Tibial artery (tissue), 4 donors: Measurements from ENCODE around the gene EPHA10.
"Not testable (repeated sequence)": the region's sequence is repeated elsewhere in the genome, so short reads cannot be mapped to it uniquely, and the experiment has no call there.

Experiments used
- DNase-seq, 2 donors: peaks; one replicate each; pipeline ENCODE4 v3.0.0-alpha.2; 2019
- H3K27ac ChIP-seq, 2 donors: fragments of 200-600 bp; sonication (generic) in 1 of 2; 1 replicate in 1 of 2; 2 replicates in 1 of 2; pipeline ENCODE4 v1.5.1; 2018 to 2019; ENCODE audit warnings: mild to moderate bottlenecking in 1 of 2
- H3K27me3 ChIP-seq, 2 donors: fragments of 200-600 bp; sonication (generic) in 1 of 2; one replicate each; pipeline versions ENCODE4 v1.5.1 to v1.6.0; 2016 to 2019
- H3K36me3 ChIP-seq, 3 donors: fragments of 200-600 bp; sonication (generic) in 2 of 3; one replicate each; pipeline ENCODE4 v1.5.1; 2016 to 2019; ENCODE audit warnings: mild to moderate bottlenecking in 2 of 3
- H3K4me1 ChIP-seq, 4 donors: fragments of 200-600 bp; sonication (generic) in 2 of 4; 1 replicate in 3 of 4; 2 replicates in 1 of 4; pipeline ENCODE4 v1.5.1; 2016 to 2019
- H3K4me3 ChIP-seq, 2 donors: fragments of 200-600 bp; sonication (generic) in 1 of 2; 1 replicate in 1 of 2; 2 replicates in 1 of 2; pipeline ENCODE4 v1.5.1; 2018 to 2019; ENCODE audit warnings: mild to moderate bottlenecking in 2 of 2
- H3K9me3 ChIP-seq, 3 donors: fragments of 200-600 bp; sonication (generic) in 1 of 3; one replicate each; pipeline ENCODE4 v1.5.1; 2016 to 2019
- intact Hi-C: fragments of 100-400 bp; cut with DNase I; formaldehyde crosslinking; loops from one replicate; pipeline ENCODE4 v1.15.0; 2023; ENCODE audit warnings: low total_unique reads
- TF ChIP-seq, protein P1 (sequence below), 2 experiments: fragments of 200-600 bp in 1 of 2; fragments of 450-650 bp in 1 of 2; IDR thresholded peaks; one replicate each; pipeline ENCODE4 v1.5.1; 2017 to 2019; ENCODE audit warnings: antibody characterized with exemption in 2 of 2, mild to moderate bottlenecking in 1 of 2, moderate library complexity in 1 of 2

EPHA10 gene

DNA sequence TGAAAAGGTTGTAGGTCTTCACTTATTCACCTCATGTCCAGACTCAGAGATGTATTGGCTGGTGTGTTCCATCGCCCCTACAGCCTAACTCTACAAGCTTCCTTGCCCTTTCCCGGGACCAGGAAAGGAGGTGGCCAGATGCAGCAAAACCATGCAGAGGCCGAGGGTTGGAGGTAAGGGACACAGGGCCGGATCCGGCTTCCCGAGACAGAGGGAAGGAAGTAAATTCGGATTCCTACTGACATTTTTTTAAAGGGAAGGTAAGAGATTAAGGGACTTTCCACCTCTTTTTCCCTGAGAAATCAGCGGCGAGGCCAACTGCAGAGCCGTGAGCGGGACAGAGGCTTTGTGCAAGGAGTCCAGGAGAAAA, 12.7 kb downstream of the EPHA10 start:
- H3K27me3 ChIP-seq, result peaks cover 0 to 70% of the 10 kb centered on the region in 2 donors
- no peak overlapping the region for H3K27ac ChIP-seq
- H3K4me3 ChIP-seq, result no peak overlapping the region

DNA sequence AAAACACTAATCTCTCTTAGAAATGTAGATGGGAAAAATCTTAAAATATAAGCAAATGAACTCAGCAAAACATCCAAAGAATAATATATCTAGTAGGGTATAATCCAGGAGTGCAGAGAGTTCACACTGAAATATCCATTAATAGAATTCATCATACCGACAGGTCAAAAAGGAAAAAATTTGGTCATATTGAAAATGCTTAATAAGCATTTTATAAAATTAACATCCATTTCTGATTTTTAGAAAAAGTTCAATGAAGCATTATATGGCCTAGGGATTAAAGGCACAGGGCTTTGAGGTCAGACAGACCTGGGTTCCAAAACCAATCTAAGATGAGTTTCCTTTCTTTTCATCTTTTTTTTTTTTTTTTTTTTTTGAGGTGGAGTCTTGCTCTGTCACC, 16.4 kb downstream of the EPHA10 start:
- Histone ChIP-seq H3K27ac (no peak overlapping the region), H3K4me1 (peaks cover 0 to 14% (median 5%) of the 10 kb centered on the region in 4 donors), H3K4me3 (no peak overlapping the region), H3K9me3 (peaks cover 0 to 19% (median 11%) of the 10 kb centered on the region in 3 donors), H3K36me3 (no peaks in the 10 kb centered on the region), H3K27me3 (peaks cover 0 to 48% of the 10 kb centered on the region in 2 donors)
- TF ChIP-seq, protein P1, sequence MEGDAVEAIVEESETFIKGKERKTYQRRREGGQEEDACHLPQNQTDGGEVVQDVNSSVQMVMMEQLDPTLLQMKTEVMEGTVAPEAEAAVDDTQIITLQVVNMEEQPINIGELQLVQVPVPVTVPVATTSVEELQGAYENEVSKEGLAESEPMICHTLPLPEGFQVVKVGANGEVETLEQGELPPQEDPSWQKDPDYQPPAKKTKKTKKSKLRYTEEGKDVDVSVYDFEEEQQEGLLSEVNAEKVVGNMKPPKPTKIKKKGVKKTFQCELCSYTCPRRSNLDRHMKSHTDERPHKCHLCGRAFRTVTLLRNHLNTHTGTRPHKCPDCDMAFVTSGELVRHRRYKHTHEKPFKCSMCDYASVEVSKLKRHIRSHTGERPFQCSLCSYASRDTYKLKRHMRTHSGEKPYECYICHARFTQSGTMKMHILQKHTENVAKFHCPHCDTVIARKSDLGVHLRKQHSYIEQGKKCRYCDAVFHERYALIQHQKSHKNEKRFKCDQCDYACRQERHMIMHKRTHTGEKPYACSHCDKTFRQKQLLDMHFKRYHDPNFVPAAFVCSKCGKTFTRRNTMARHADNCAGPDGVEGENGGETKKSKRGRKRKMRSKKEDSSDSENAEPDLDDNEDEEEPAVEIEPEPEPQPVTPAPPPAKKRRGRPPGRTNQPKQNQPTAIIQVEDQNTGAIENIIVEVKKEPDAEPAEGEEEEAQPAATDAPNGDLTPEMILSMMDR (IDR thresholded peaks at IDR 0.05), result no peak
- intact Hi-C loops, result no loop called here
- no peak for DNase-seq

More for the DNA sequence above, 12.7 kb downstream of the EPHA10 start:
- intact Hi-C loops, result no loop called here
- Histone ChIP-seq H3K36me3 (no peaks in the 10 kb centered on the region), H3K4me1 (peaks cover 0 to 16% (median 5%) of the 10 kb centered on the region in 4 donors), H3K9me3 (peaks cover 0 to 7% (median 4%) of the 10 kb centered on the region in 3 donors)
- TF ChIP-seq, protein P1 (IDR thresholded peaks at IDR 0.05), result no peak
- no peak for DNase-seq

DNA sequence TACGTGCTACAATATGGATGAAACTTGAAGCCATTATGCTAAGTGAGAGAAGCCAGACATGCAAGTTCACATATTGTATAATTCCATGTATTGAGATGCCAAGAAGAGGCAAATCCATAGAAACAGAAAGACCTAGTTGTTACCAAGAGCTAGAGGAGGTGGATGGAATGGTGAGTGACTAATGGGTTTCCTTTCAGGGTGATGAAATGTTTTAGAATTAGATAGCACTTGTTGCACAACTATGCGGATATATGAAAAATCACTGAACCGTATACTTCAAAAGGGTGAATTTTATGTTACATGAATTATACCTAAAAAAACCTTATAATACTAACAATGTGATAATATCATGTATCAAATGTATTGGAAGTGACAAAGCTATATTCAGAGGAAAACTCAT, 18.1 kb downstream of the EPHA10 start:
- H3K27me3 ChIP-seq, result peaks cover 0 to 39% of the 10 kb centered on the region in 2 donors
- DNase-seq, result no peak
- no peak overlapping the region for H3K4me3 ChIP-seq
- H3K9me3 ChIP-seq, result peaks cover 0 to 19% (median 11%) of the 10 kb centered on the region in 3 donors
- H3K4me1 ChIP-seq, result no peaks in the 10 kb centered on the region
- intact Hi-C loops, result no loop called here
- TF ChIP-seq, protein P1 (IDR thresholded peaks at IDR 0.05), result no peak
- no peaks in the 10 kb centered on the region for H3K36me3 ChIP-seq
- H3K27ac ChIP-seq, result no peak overlapping the region

DNA sequence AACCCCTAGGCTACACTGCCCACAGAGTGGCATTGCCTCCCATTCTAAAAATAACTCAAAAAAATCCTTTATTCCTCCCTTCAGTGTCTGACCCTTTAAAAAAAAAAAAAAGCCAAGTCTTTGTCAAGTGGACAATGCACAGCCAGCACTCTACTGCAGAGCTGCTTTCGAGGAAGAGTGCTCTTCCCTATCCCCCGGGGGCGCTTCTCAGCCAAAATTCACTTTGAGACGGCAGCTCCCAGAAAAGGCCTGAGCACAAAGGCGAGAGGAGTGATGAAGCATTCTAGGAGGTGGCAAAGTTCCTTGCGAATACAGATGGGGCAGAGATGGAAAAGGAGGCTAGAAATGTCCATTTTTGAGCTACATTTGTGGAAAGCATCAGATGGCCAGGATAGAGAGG, 23.3 kb downstream of the EPHA10 start:
- Histone ChIP-seq H3K36me3 (no peaks in the 10 kb centered on the region), H3K9me3 (peaks cover 0 to 7% (median 2%) of the 10 kb centered on the region in 3 donors), H3K4me3 (no peak overlapping the region), H3K27ac (no peak overlapping the region), H3K27me3 (peaks cover 0 to 30% of the 10 kb centered on the region in 2 donors), H3K4me1 (no peaks in the 10 kb centered on the region)
- TF ChIP-seq, protein P1 (IDR thresholded peaks at IDR 0.05), result no peak
- peak in 1 of 2 donors; percentile 5 for DNase-seq
- intact Hi-C loops, result no loop called here

DNA sequence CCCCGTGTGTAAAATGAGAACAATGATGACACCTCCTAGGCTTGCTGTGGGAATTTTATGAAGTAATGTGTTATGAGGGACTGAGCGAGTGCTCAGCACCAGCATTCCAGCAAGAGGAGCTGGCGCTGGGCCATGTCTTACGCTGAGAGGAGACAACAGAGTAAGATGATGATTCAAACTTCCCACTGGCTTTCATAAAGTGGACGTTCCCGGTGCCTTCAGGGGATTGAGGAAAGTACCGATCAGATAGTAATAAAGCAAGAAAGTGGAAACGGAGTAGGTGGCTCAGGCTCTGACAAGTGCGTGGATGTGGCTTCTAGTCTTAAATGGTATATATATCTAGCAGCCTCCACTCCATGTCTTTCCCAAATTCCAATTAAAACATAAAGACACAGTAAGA, 23.8 kb downstream of the EPHA10 start:
- DNase-seq, result peak in 1 of 2 donors; percentile 24
- Histone ChIP-seq H3K4me1 (no peaks in the 10 kb centered on the region), H3K9me3 (peaks cover 0 to 1% (median 0%) of the 10 kb centered on the region in 3 donors), H3K27me3 (peaks cover 0 to 30% of the 10 kb centered on the region in 2 donors), H3K27ac (no peak overlapping the region), H3K4me3 (no peak overlapping the region), H3K36me3 (no peaks in the 10 kb centered on the region)
- TF ChIP-seq, protein P1 (IDR thresholded peaks at IDR 0.05), result no peak
- intact Hi-C loops, result no loop called here

DNA sequence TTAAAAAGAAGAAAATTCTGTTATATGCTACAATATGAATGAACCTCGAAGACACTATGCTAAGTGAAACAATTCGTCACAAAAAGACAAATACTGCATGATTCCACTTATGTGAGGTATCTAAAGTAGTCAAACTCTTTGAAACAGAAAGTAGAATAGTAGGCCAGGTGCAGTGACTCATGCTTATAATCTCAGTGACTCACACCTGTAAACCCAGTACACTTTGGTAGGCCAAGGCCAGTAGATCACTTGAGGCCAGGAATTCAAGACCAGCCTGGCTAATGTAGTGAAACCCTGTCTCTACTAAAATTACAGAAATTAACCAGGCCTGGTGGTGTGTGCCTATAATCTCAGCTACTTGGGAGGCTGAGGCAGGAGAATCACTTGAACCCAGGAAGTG, 25.7 kb downstream of the EPHA10 start:
- Histone ChIP-seq H3K4me3 (no peak overlapping the region), H3K9me3 (no peaks in the 10 kb centered on the region), H3K36me3 (no peaks in the 10 kb centered on the region), H3K27ac (no peak overlapping the region), H3K27me3 (peaks cover 0 to 41% of the 10 kb centered on the region in 2 donors), H3K4me1 (no peaks in the 10 kb centered on the region)
- peak in 1 of 2 donors; percentile 4 for DNase-seq
- TF ChIP-seq, protein P1 (IDR thresholded peaks at IDR 0.05), result no peak
- intact Hi-C loops, result no loop called here

DNA sequence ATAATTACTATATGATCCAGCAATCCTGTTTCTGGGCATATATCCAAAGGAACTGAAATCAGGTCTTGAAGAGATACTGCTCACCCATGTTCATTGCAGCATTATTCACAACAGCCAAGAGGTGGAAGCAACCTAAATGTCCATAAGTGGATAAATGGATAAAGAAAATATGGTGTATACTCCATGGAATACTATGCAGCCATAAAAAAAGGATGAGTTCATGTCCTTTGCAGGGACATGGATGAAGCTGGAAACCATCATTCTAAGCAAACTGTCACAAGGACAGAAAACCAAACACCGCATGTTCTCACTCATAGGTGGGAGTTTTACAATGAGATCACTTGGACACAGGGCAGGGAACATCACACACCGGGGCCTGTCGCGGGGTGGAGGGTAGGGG, 26.3 kb downstream of the EPHA10 start:
- H3K4me3 ChIP-seq, intact Hi-C loops, H3K4me1 ChIP-seq, H3K27ac ChIP-seq, H3K9me3 ChIP-seq, H3K36me3 ChIP-seq: not testable (repeated sequence)
- DNase-seq, result peak in 1 of 2 donors; percentile 20
- H3K27me3 ChIP-seq, result peaks cover 0 to 45% of the 10 kb centered on the region in 2 donors

DNA sequence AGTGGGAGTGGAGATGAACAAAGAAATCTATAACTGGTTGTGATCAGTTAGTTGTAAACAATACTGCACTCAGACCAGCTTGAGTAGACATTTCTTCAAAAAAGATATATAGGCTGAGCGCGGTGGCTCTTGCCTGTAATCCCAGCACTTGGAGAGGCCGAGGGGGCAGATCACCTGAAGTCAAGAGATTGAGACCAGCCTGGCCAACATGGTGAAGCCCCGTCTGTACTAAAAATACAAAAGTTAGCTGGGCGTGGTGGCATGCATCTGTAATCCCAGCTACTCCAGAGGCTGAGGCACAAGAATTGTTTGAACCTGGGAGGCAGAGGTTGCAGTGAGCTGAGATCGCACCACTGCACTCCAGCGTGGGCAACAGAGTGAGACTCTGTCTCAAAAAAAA, 26.9 kb downstream of the EPHA10 start:
- H3K4me1 ChIP-seq, intact Hi-C loops, H3K27ac ChIP-seq, H3K4me3 ChIP-seq, H3K36me3 ChIP-seq, H3K9me3 ChIP-seq: not testable (repeated sequence)
- peaks cover 0 to 50% of the 10 kb centered on the region in 2 donors for H3K27me3 ChIP-seq
- peak in 1 of 2 donors; percentile 10 for DNase-seq
